Panc1 (cell line): ENCODE data around the gene CDH13.

Experiments used
- CTCF ChIP-seq: fragments of 450-650 bp; IDR thresholded peaks from 2 replicates; pipeline ENCODE4 v1.5.1; 2017; ENCODE audit warnings: mild to moderate bottlenecking
- REST ChIP-seq, 2 experiments: IDR thresholded peaks; 2 replicates each; pipeline ENCODE4 v1.6.1; 2011 to 2012; ENCODE audit warnings: low read depth in 2 of 2, control low read depth in 1 of 2, low read length in 1 of 2, mild to moderate bottlenecking in 1 of 2, moderate library complexity in 1 of 2; ENCODE audit not compliant: insufficient read depth in 1 of 2

DNA sequence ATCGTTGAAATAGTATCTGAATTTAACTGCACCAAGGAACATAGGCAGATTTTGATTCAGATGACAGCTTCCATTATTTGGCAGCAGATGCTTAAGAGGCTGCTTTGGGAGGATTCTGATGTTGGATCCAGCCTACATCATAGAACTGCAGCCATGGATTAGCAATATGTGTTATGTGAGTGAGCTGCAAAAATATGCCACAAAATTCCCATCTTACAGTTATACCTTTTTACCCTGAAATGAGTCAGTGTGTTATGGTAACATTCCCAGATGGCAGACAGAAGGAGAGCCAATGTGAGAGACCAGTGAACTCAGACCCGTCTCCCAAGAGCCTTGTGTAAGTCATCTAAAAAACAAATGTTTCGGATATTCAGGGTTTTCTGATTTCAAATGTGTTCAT is 206.1 kb downstream of the CDH13 start:
- no peak for TF ChIP-seq REST (IDR thresholded peaks at IDR 0.05; ENCODE audit: insufficient read depth in 1 of 2, low read depth in 2 of 2, low read length in 1 of 2)
- TF ChIP-seq CTCF, result no peak
